Dendritic cell treated with granulocyte-macrophage colony-stimulating factor and Interleukin-4, amounts not matched to agents 40 ng/mL and 50 ng/mL, for 4 days (primary cell): Measurements from ENCODE around the gene MAPK8IP2.
A peak's percentile ranks its signal among the peaks of the same experiment; 100 is the strongest.

Source experiments
- H3K27ac Mint-ChIP-seq: one replicate; pipeline ENCODE4 v1.8.0; 2022; ENCODE audit warnings: mild to moderate bottlenecking, mixed read lengths
- H3K27me3 Mint-ChIP-seq: one replicate; pipeline ENCODE4 v1.8.0; 2022; ENCODE audit warnings: mild to moderate bottlenecking, mixed read lengths
- H3K36me3 Mint-ChIP-seq: one replicate; pipeline ENCODE4 v1.8.0; 2022; ENCODE audit warnings: low read depth, mixed read lengths
- H3K4me1 Mint-ChIP-seq: one replicate; pipeline ENCODE4 v1.8.0; 2022; ENCODE audit warnings: low read depth, mixed read lengths
- H3K4me3 Mint-ChIP-seq: one replicate; pipeline ENCODE4 v1.8.0; 2022; ENCODE audit warnings: mild to moderate bottlenecking, moderate library complexity, mixed read lengths
- H3K9me3 Mint-ChIP-seq: one replicate; pipeline ENCODE4 v1.8.0; 2022; ENCODE audit warnings: mixed read lengths
- intact Hi-C: fragments of 100-400 bp; cut with micrococcal nuclease; formaldehyde crosslinking; loops from one replicate; pipeline ENCODE4 v1.15.0; 2022

The MAPK8IP2 gene

GRCh38 chr22:50600538-50600937 lies at the start of gene MAPK8IP2:
MAPK8IP2 (plus strand) TSS chr22:50600793; CDS start chr22:50600819, 26 bp downstream.
- peaks cover 5% of the 10 kb centered on the region for H3K4me1 Mint-ChIP-seq

GRCh38 chr22:50551160-50551752 lies 49.3 kb upstream of the MAPK8IP2 start:
- Mint-ChIP-seq H3K27ac (no peak overlapping the region), H3K4me3 (no peak overlapping the region), H3K4me1 (peaks cover 25% of the 10 kb centered on the region), H3K36me3 (no peaks in the 10 kb centered on the region), H3K9me3 (no peaks in the 10 kb centered on the region), H3K27me3 (peaks cover 24% of the 10 kb centered on the region)
- intact Hi-C loops = no loop called here

More at GRCh38 chr22:50600538-50600937, at the start of gene MAPK8IP2:
- H3K4me3 Mint-ChIP-seq = peak within 1 kb of the TSS; percentile 30
- H3K9me3 Mint-ChIP-seq = no peaks in the 10 kb centered on the region
- H3K36me3 Mint-ChIP-seq = no peaks in the 10 kb centered on the region
- H3K27ac Mint-ChIP-seq = no peak within 1 kb of the TSS
- intact Hi-C loops = loop anchor here (2.0 kb wide), 1 partner anchor 18 kb away; the partner anchor contains the start of gene CHKB
- peaks cover 75% of the 10 kb centered on the region for H3K27me3 Mint-ChIP-seq

GRCh38 chr22:50553310-50553709 lies 47.3 kb upstream of the MAPK8IP2 start:
- no peaks in the 10 kb centered on the region for H3K9me3 Mint-ChIP-seq
- peaks cover 11% of the 10 kb centered on the region for H3K27me3 Mint-ChIP-seq
- no peaks in the 10 kb centered on the region for H3K36me3 Mint-ChIP-seq
- H3K4me1 Mint-ChIP-seq = peaks cover 20% of the 10 kb centered on the region
- no peak overlapping the region for H3K27ac Mint-ChIP-seq
- intact Hi-C loops = no loop called here
- H3K4me3 Mint-ChIP-seq = no peak overlapping the region

GRCh38 chr22:50556703-50557102 lies 43.9 kb upstream of the MAPK8IP2 start:
- Mint-ChIP-seq H3K36me3 (no peaks in the 10 kb centered on the region), H3K27ac (no peak overlapping the region), H3K4me3 (no peak overlapping the region), H3K4me1 (peaks cover 5% of the 10 kb centered on the region), H3K27me3 (peaks cover 2% of the 10 kb centered on the region), H3K9me3 (no peaks in the 10 kb centered on the region)
- intact Hi-C loops = no loop called here

GRCh38 chr22:50560034-50560433 lies 40.6 kb upstream of the MAPK8IP2 start:
- Mint-ChIP-seq H3K4me1 (peaks cover 17% of the 10 kb centered on the region), H3K27ac (no peak overlapping the region), H3K36me3 (no peaks in the 10 kb centered on the region), H3K27me3 (peaks cover 14% of the 10 kb centered on the region), H3K9me3 (no peaks in the 10 kb centered on the region), H3K4me3 (no peak overlapping the region)
- intact Hi-C loops = no loop called here

GRCh38 chr22:50561401-50562358 lies 38.9 kb upstream of the MAPK8IP2 start:
- Mint-ChIP-seq H3K4me3 (peak overlapping the region; percentile 59), H3K36me3 (no peaks in the 10 kb centered on the region), H3K27me3 (peaks cover 14% of the 10 kb centered on the region), H3K27ac (peak overlapping the region; percentile 67), H3K9me3 (no peaks in the 10 kb centered on the region), H3K4me1 (peaks cover 17% of the 10 kb centered on the region)
- intact Hi-C loops = loop anchor here (1.0 to 2.0 kb wide), 3 partner anchors 17 to 53 kb away; partner anchors contain the start of genes NCAPH2 and SCO2

GRCh38 chr22:50562523-50563412 lies 37.8 kb upstream of the MAPK8IP2 start, which contains the start of gene SYCE3:
SYCE3 (minus strand) TSS chr22:50562919; CDS start chr22:50556405, 6,514 bp downstream.
- H3K4me1 Mint-ChIP-seq = peaks cover 17% of the 10 kb centered on the region
- H3K27ac Mint-ChIP-seq = peak within 1 kb of the TSS; percentile 69
- no peaks in the 10 kb centered on the region for H3K36me3 Mint-ChIP-seq
- peaks cover 16% of the 10 kb centered on the region for H3K27me3 Mint-ChIP-seq
- peak within 1 kb of the TSS; percentile 86 for H3K4me3 Mint-ChIP-seq
- no peaks in the 10 kb centered on the region for H3K9me3 Mint-ChIP-seq
- intact Hi-C loops = loop anchor here (1.0 to 2.0 kb wide), 3 partner anchors 18 to 54 kb away; partner anchors contain the start of genes NCAPH2 and SCO2

GRCh38 chr22:50563413-50564160 lies 37.0 kb upstream of the MAPK8IP2 start:
- Mint-ChIP-seq H3K36me3 (peaks cover 2% of the 10 kb centered on the region), H3K4me3 (peak overlapping the region; percentile 86), H3K4me1 (peaks cover 17% of the 10 kb centered on the region)

GRCh38 chr22:50564289-50564688 lies 36.3 kb upstream of the MAPK8IP2 start:
- no peak overlapping the region for H3K27ac Mint-ChIP-seq
- H3K9me3 Mint-ChIP-seq = no peaks in the 10 kb centered on the region
- peaks cover 9% of the 10 kb centered on the region for H3K36me3 Mint-ChIP-seq
- peaks cover 17% of the 10 kb centered on the region for H3K4me1 Mint-ChIP-seq
- intact Hi-C loops = no loop called here
- H3K4me3 Mint-ChIP-seq = no peak overlapping the region
- peaks cover 16% of the 10 kb centered on the region for H3K27me3 Mint-ChIP-seq

More at GRCh38 chr22:50563413-50564160, 37.0 kb upstream of the MAPK8IP2 start:
- intact Hi-C loops = loop anchor here (2.0 kb wide), 1 partner anchor 55 kb away; the partner anchor contains the start of gene NCAPH2
- H3K27ac Mint-ChIP-seq = peak overlapping the region; percentile 69
- no peaks in the 10 kb centered on the region for H3K9me3 Mint-ChIP-seq
- peaks cover 16% of the 10 kb centered on the region for H3K27me3 Mint-ChIP-seq

- no peaks in the 10 kb centered on the region for H3K9me3 Mint-ChIP-seq
- no peak overlapping the region for H3K27ac Mint-ChIP-seq
- no peak overlapping the region for H3K4me3 Mint-ChIP-seq
- intact Hi-C loops = no loop called here
- peaks cover 9% of the 10 kb centered on the region for H3K4me1 Mint-ChIP-seq
- H3K36me3 Mint-ChIP-seq = peaks cover 44% of the 10 kb centered on the region
- peaks cover 13% of the 10 kb centered on the region for H3K27me3 Mint-ChIP-seq
These were observed 32.8 kb upstream of the MAPK8IP2 start for GRCh38 chr22:50567721-50568252.

- Mint-ChIP-seq H3K4me3 (no peak overlapping the region), H3K9me3 (no peaks in the 10 kb centered on the region), H3K27ac (no peak overlapping the region), H3K36me3 (peaks cover 50% of the 10 kb centered on the region), H3K27me3 (peaks cover 7% of the 10 kb centered on the region), H3K4me1 (peaks cover under 1% of the 10 kb centered on the region)
- intact Hi-C loops = no loop called here
These were observed 32.0 kb upstream of the MAPK8IP2 start for GRCh38 chr22:50568626-50569025.

GRCh38 chr22:50569041-50569459 lies 31.5 kb upstream of the MAPK8IP2 start:
- no peaks in the 10 kb centered on the region for H3K4me1 Mint-ChIP-seq
- H3K27ac Mint-ChIP-seq = no peak overlapping the region
- intact Hi-C loops = no loop called here
- peaks cover 54% of the 10 kb centered on the region for H3K36me3 Mint-ChIP-seq
- peaks cover 6% of the 10 kb centered on the region for H3K27me3 Mint-ChIP-seq
- no peaks in the 10 kb centered on the region for H3K9me3 Mint-ChIP-seq
- H3K4me3 Mint-ChIP-seq = no peak overlapping the region
